Sigmoid colon (tissue), 3 donors: ENCODE results near the gene DNASE2.

Experiments used
- POLR2A ChIP-seq, 2 donors: fragments of 450-650 bp; IDR thresholded peaks; one replicate each; pipeline ENCODE4 v1.6.1; 2016; ENCODE audit warnings: antibody characterized with exemption in 2 of 2, mild to moderate bottlenecking in 2 of 2, moderate library complexity in 2 of 2
- TF ChIP-seq, protein P1 (sequence below), 4 experiments: fragments of 450-650 bp in 3 of 4; fragments of 200-600 bp in 1 of 4; IDR thresholded peaks; one replicate each; pipeline ENCODE4 v1.5.1; 2016 to 2019; ENCODE audit warnings: antibody characterized with exemption in 4 of 4, mild to moderate bottlenecking in 3 of 4, moderate library complexity in 2 of 4

DNA sequence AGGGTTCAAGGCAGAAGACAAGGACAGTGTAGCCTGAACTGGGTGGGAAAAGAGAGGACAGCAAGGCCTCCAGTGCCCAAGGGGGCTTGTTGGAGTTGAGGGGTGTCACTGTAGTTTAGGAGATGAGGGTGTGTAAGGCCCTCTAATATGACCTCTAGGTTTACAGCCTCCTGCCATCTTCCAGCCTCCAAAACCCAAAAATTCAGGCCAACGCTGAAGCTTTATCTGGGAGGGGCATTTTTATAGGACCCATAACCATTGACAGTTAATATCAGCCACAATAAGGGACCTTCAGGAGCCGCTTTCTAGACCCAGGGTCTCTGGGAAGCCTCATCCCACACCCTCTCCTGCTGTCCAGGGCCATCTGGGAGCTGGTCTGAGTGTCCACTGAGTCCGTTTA is 3.0 kb upstream of the DNASE2 start:
- TF ChIP-seq, protein P1, sequence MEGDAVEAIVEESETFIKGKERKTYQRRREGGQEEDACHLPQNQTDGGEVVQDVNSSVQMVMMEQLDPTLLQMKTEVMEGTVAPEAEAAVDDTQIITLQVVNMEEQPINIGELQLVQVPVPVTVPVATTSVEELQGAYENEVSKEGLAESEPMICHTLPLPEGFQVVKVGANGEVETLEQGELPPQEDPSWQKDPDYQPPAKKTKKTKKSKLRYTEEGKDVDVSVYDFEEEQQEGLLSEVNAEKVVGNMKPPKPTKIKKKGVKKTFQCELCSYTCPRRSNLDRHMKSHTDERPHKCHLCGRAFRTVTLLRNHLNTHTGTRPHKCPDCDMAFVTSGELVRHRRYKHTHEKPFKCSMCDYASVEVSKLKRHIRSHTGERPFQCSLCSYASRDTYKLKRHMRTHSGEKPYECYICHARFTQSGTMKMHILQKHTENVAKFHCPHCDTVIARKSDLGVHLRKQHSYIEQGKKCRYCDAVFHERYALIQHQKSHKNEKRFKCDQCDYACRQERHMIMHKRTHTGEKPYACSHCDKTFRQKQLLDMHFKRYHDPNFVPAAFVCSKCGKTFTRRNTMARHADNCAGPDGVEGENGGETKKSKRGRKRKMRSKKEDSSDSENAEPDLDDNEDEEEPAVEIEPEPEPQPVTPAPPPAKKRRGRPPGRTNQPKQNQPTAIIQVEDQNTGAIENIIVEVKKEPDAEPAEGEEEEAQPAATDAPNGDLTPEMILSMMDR (IDR thresholded peaks at IDR 0.05): no peak
- TF ChIP-seq POLR2A (IDR thresholded peaks at IDR 0.05): no peak
